ENCODE results near the gene DIDO1.

The DIDO1 gene

DNA sequence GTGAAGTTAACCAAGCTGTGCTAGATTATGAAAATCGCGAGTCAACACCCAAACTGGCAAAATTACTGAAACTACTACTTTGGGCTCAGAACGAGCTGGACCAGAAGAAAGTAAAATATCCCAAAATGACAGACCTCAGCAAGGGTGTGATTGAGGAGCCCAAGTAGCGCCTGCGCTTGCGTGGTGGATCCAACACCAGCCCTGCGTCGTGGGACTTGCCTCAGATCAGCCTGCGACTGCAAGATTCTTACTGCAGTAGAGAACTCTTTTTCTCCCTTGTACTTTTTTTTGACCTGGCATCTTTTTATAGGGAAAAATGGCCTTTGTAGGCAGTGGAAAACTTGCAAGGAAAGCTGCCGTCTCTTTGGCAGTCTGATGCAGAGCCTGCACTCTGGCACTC lies 18.4 kb upstream of the DIDO1 start:
- H3K4me2 ChIP-seq (ENCODE audit: low read length): no peak overlapping the region
- H3K4me1 ChIP-seq: no peaks in the 10 kb centered on the region
- no peak overlapping the region for H2AFZ ChIP-seq
- TF ChIP-seq, protein P1, sequence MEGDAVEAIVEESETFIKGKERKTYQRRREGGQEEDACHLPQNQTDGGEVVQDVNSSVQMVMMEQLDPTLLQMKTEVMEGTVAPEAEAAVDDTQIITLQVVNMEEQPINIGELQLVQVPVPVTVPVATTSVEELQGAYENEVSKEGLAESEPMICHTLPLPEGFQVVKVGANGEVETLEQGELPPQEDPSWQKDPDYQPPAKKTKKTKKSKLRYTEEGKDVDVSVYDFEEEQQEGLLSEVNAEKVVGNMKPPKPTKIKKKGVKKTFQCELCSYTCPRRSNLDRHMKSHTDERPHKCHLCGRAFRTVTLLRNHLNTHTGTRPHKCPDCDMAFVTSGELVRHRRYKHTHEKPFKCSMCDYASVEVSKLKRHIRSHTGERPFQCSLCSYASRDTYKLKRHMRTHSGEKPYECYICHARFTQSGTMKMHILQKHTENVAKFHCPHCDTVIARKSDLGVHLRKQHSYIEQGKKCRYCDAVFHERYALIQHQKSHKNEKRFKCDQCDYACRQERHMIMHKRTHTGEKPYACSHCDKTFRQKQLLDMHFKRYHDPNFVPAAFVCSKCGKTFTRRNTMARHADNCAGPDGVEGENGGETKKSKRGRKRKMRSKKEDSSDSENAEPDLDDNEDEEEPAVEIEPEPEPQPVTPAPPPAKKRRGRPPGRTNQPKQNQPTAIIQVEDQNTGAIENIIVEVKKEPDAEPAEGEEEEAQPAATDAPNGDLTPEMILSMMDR (IDR thresholded peaks at IDR 0.05): no peak
- no peaks in the 10 kb centered on the region for H3K36me3 ChIP-seq (ENCODE audit: control insufficient read depth, insufficient read depth, low read length)
- H3K79me2 ChIP-seq: peaks cover 30% of the 10 kb centered on the region
- no peaks in the 10 kb centered on the region for H3K9me3 ChIP-seq (ENCODE audit: control insufficient read depth, low read length)
- no peak overlapping the region for H3K27ac ChIP-seq
- H3K9ac ChIP-seq: no peak overlapping the region
- no peak overlapping the region for H3K4me3 ChIP-seq (ENCODE audit: low read depth, low read length)
- no peaks in the 10 kb centered on the region for H3K27me3 ChIP-seq (ENCODE audit: control insufficient read depth, insufficient read depth, low read length)

- TF ChIP-seq, protein P1 (IDR thresholded peaks at IDR 0.05): no peak
- no peaks in the 10 kb centered on the region for H3K36me3 ChIP-seq (ENCODE audit: control insufficient read depth, insufficient read depth, low read length)
- H3K79me2 ChIP-seq: peaks cover 35% of the 10 kb centered on the region
- no peak overlapping the region for H3K9ac ChIP-seq
- H3K27me3 ChIP-seq (ENCODE audit: control insufficient read depth, insufficient read depth, low read length): no peaks in the 10 kb centered on the region
- no peaks in the 10 kb centered on the region for H3K9me3 ChIP-seq (ENCODE audit: control insufficient read depth, low read length)
- H3K4me3 ChIP-seq (ENCODE audit: low read depth, low read length): no peak overlapping the region
- no peak overlapping the region for H3K27ac ChIP-seq
- no peak overlapping the region for H3K4me2 ChIP-seq (ENCODE audit: low read length)
- H2AFZ ChIP-seq: no peak overlapping the region
- peaks cover 4% of the 10 kb centered on the region for H3K4me1 ChIP-seq
Measured at GRCh38 chr20:62944184-62944583, 17.9 kb upstream of the DIDO1 start.

DNA sequence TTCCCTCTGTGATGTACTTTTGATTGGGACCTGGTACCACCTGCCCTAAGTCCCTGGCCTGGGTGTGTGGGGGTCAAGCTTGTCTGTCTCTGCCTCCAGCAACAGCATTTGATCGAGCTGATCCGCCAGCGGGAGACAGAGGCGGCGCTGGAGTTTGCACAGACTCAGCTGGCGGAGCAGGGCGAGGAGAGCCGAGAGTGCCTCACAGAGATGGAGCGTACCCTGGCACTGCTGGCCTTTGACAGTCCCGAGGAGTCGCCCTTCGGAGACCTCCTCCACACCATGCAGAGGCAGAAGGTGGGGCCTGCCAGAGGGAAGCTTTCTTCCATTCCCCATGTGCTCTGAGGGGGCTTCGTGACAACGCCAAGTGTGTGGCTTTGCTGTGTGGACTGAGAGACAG lies 17.1 kb upstream of the DIDO1 start:
- Histone ChIP-seq H3K4me3 (ENCODE audit: low read depth, low read length) (no peak overlapping the region), H3K79me2 (peaks cover 35% of the 10 kb centered on the region), H2AFZ (no peak overlapping the region), H3K9me3 (ENCODE audit: control insufficient read depth, low read length) (no peaks in the 10 kb centered on the region), H3K27me3 (ENCODE audit: control insufficient read depth, insufficient read depth, low read length) (no peaks in the 10 kb centered on the region), H3K27ac (no peak overlapping the region), H3K36me3 (ENCODE audit: control insufficient read depth, insufficient read depth, low read length) (no peaks in the 10 kb centered on the region), H3K4me1 (peaks cover 4% of the 10 kb centered on the region), H3K9ac (no peak overlapping the region), H3K4me2 (ENCODE audit: low read length) (no peak overlapping the region)
- TF ChIP-seq, protein P1 (IDR thresholded peaks at IDR 0.05): no peak

DNA sequence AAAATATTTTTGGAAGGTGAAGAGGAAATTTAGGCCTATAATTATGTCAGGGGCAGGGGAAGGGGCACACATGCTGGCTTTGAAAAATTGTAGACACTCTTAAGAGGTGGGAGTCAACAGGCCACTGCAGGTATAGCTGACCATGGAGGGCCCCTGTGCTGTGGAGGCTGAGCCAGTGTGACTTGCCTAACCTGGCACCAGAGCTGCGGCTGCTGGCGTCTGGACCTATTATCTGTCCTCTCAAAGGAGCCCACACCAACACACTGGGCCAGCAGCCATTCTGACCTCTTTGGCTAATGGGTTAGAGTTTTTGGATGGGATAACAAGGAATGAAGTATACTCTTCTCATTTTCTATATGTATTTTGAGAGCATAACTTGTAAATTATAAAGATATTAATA lies 16.2 kb upstream of the DIDO1 start:
- no peak overlapping the region for H3K9ac ChIP-seq
- peaks cover 4% of the 10 kb centered on the region for H3K4me1 ChIP-seq
- no peak overlapping the region for H3K27ac ChIP-seq
- H3K79me2 ChIP-seq: peaks cover 38% of the 10 kb centered on the region
- H2AFZ ChIP-seq: no peak overlapping the region
- TF ChIP-seq, protein P1 (IDR thresholded peaks at IDR 0.05): no peak
- H3K9me3 ChIP-seq (ENCODE audit: control insufficient read depth, low read length): no peaks in the 10 kb centered on the region
- no peak overlapping the region for H3K4me2 ChIP-seq (ENCODE audit: low read length)
- H3K4me3 ChIP-seq (ENCODE audit: low read depth, low read length): no peak overlapping the region
- no peaks in the 10 kb centered on the region for H3K36me3 ChIP-seq (ENCODE audit: control insufficient read depth, insufficient read depth, low read length)
- no peaks in the 10 kb centered on the region for H3K27me3 ChIP-seq (ENCODE audit: control insufficient read depth, insufficient read depth, low read length)

GRCh38 chr20:62941792-62942191 lies 15.5 kb upstream of the DIDO1 start:
- no peaks in the 10 kb centered on the region for H3K36me3 ChIP-seq (ENCODE audit: control insufficient read depth, insufficient read depth, low read length)
- H3K9me3 ChIP-seq (ENCODE audit: control insufficient read depth, low read length): no peaks in the 10 kb centered on the region
- no peak overlapping the region for H3K27ac ChIP-seq
- no peak overlapping the region for H3K4me2 ChIP-seq (ENCODE audit: low read length)
- H3K4me1 ChIP-seq: peaks cover 4% of the 10 kb centered on the region
- H3K4me3 ChIP-seq (ENCODE audit: low read depth, low read length): no peak overlapping the region
- no peak overlapping the region for H3K9ac ChIP-seq
- peaks cover 44% of the 10 kb centered on the region for H3K79me2 ChIP-seq
- TF ChIP-seq, protein P1 (IDR thresholded peaks at IDR 0.05): no peak
- H3K27me3 ChIP-seq (ENCODE audit: control insufficient read depth, insufficient read depth, low read length): no peaks in the 10 kb centered on the region
- no peak overlapping the region for H2AFZ ChIP-seq

Data from parathyroid adenoma (tissue), 2 donors.